ENCODE data around the gene DIAPH2.

Gene DIAPH2

DNA sequence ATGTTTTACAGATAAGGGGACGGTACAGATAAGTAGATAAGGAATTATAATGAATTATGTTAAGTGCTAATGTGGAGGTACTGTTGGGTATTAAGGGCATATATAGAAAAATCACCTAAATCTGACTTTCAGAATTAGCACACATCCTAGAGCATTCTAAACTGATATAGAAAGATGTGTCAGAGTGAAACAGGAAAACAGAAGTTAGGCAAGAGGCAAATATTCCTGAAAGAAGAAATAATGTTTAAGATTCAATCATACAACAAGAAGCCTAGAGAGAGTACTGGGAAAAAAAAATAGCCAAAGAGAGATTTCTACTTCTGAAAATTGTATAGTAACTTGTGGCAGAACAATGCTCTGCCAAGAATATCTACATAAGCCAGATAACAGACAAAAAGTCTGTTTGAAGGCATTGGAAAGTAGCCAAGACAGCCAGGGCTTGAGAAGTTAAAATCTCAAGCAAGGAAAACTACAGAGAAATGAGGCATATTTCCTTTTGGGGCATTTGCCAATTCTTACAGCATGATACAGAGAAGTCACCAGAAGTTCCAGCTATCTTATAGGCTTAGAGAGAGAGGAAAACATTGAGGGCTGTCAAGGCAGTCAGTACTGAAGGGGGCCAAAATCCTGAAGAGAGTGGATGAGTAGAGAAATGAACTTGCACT, 845.0 kb downstream of the DIAPH2 start:
- no peak for DNase-seq (ENCODE audit: low read depth)
- no peak for TF ChIP-seq CTCF (IDR thresholded peaks at IDR 0.05; ENCODE audit: control insufficient read depth, insufficient read depth, low read depth, low read length, missing control alignments)
- H3K4me3 ChIP-seq (ENCODE audit: control insufficient read depth, low read depth, low read length), result no peak overlapping the region

- H3K4me3 ChIP-seq (ENCODE audit: control insufficient read depth, low read depth, low read length), result no peak overlapping the region
- no peak for TF ChIP-seq CTCF (IDR thresholded peaks at IDR 0.05; ENCODE audit: control insufficient read depth, insufficient read depth, low read depth, low read length, missing control alignments)
- no peak for DNase-seq (ENCODE audit: low read depth)
Observed at GRCh38 chrX:97531825-97532224, 847.2 kb downstream of the DIAPH2 start.

DNA sequence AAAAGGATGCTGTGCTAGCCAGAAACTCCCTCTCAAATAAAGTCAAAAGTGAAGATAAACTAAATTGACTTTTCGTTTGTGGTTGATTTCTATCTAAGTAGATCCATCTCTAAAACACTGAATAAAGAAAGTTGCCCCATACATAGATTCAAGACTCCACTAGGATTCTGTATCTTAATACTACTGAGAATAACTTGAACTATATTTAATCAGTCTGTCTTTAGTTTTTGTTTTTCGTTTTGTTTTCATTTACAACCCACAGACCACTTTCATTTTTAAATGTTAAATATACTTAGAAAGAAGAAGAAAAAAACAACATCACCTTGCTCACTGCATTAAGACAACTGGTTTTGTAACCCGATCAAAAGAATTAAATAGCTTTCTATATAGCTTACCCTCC, 854.1 kb downstream of the DIAPH2 start:
- TF ChIP-seq CTCF (IDR thresholded peaks at IDR 0.05; ENCODE audit: control insufficient read depth, insufficient read depth, low read depth, low read length, missing control alignments), result no peak
- no peak overlapping the region for H3K4me3 ChIP-seq (ENCODE audit: control insufficient read depth, low read depth, low read length)
- DNase-seq (ENCODE audit: low read depth), result no peak

DNA sequence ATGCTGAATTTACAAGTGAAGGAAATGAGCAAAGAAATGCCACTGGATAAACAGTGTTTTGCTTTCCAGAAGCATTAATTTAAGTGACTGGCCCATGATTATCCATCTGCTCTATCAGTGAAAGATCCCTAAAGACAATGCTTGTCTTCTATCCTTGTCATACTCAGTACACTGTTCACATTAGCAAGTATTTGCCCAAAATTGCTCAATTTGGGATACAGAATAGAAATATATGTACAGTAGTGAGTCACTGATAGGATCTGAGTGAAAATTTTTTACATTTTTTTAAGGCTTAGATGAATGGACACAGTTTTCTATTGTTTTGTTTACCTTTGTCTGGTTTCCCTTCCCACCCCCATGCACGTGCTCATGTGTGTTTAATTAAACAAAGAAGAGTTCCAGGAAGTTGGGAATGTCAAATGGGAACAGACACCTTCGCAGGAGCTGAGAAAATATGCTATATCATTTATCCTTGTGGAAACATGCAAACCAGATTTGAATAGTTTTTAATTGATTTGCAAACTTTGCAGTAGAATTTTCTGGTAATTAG, 855.4 kb downstream of the DIAPH2 start:
- no peak for TF ChIP-seq CTCF (IDR thresholded peaks at IDR 0.05; ENCODE audit: control insufficient read depth, insufficient read depth, low read depth, low read length, missing control alignments)
- no peak for DNase-seq (ENCODE audit: low read depth)

GRCh38 chrX:97547877-97548578, 863.4 kb downstream of the DIAPH2 start:
- DNase-seq (ENCODE audit: low read depth), result no peak
- no peak for TF ChIP-seq CTCF (IDR thresholded peaks at IDR 0.05; ENCODE audit: control insufficient read depth, insufficient read depth, low read depth, low read length, missing control alignments)

More for the DNA sequence above, 855.4 kb downstream of the DIAPH2 start:
- H3K4me3 ChIP-seq (ENCODE audit: control insufficient read depth, low read depth, low read length), result no peak overlapping the region

GRCh38 chrX:97551821-97552220, 867.2 kb downstream of the DIAPH2 start:
- no peak for DNase-seq (ENCODE audit: low read depth)
- TF ChIP-seq CTCF (IDR thresholded peaks at IDR 0.05; ENCODE audit: control insufficient read depth, insufficient read depth, low read depth, low read length, missing control alignments), result no peak
- H3K4me3 ChIP-seq (ENCODE audit: control insufficient read depth, low read depth, low read length), result no peak overlapping the region

More at GRCh38 chrX:97547877-97548578, 863.4 kb downstream of the DIAPH2 start:
- no peak overlapping the region for H3K4me3 ChIP-seq (ENCODE audit: control insufficient read depth, low read depth, low read length)
